Spleen (tissue), 11 donors: ENCODE data around the gene TXNRD2. TPM values are rescaled to one million over a fixed set of nuclear protein-coding genes. Genes with fewer than 3 reads are reported as not detected.
"Not testable (repeated sequence)": the region's sequence is repeated elsewhere in the genome, so short reads cannot be mapped to it uniquely, and the experiment has no call there.

Source experiments
- DNase-seq: peaks from one replicate; pipeline ENCODE4 v3.0.0-alpha.2; 2020
- H3K27ac ChIP-seq, 8 donors: fragments of 200-600 bp; sonication (generic) in 7 of 8; 1 replicate in 4 of 8; 2 replicates in 4 of 8; pipeline versions ENCODE4 v1.5.0 to v1.8.0; 2016 to 2021; ENCODE audit warnings: inconsistent platforms in 4 of 8, mild to moderate bottlenecking in 4 of 8, moderate library complexity in 1 of 8
- H3K27me3 ChIP-seq, 7 donors: fragments of 200-600 bp; sonication (generic) in 6 of 7; replicated peaks in 1 of 7; 1 replicate in 4 of 7; 2 replicates in 3 of 7; pipeline versions ENCODE4 v1.5.0 to v1.8.0; 2016 to 2021; ENCODE audit warnings: inconsistent platforms in 3 of 7, mild to moderate bottlenecking in 1 of 7
- H3K36me3 ChIP-seq, 6 donors: fragments of 200-600 bp; sonication (generic) in 5 of 6; 1 replicate in 4 of 6; 2 replicates in 2 of 6; pipeline versions ENCODE4 v1.5.0 to v1.8.0; 2016 to 2021; ENCODE audit warnings: inconsistent platforms in 2 of 6
- H3K4me1 ChIP-seq, 6 donors: fragments of 200-600 bp; sonication (generic) in 5 of 6; 1 replicate in 3 of 6; 2 replicates in 3 of 6; pipeline versions ENCODE4 v1.5.0 to v1.8.0; 2016 to 2021; ENCODE audit warnings: inconsistent platforms in 3 of 6
- H3K4me3 ChIP-seq, 8 donors: fragments of 200-600 bp; sonication (generic) in 7 of 8; 1 replicate in 4 of 8; 2 replicates in 4 of 8; pipeline versions ENCODE4 v1.5.0 to v1.8.0; 2016 to 2021; ENCODE audit warnings: inconsistent platforms in 4 of 8, mild to moderate bottlenecking in 4 of 8, moderate library complexity in 2 of 8
- H3K9me3 ChIP-seq, 8 donors: fragments of 200-600 bp; sonication (generic) in 7 of 8; 1 replicate in 4 of 8; 2 replicates in 4 of 8; pipeline versions ENCODE4 v1.5.0 to v1.8.0; 2016 to 2021; ENCODE audit warnings: inconsistent platforms in 4 of 8
- CTCF ChIP-seq, 11 experiments: fragments of 200-600 bp in 7 of 11; fragments of 450-650 bp in 4 of 11; sonication (generic) in 4 of 11; IDR thresholded peaks in 8 of 11; conservative IDR thresholded peaks in 3 of 11; 1 replicate in 7 of 11; 2 replicates in 4 of 11; pipeline versions ENCODE4 v1.4.0 to v1.8.0; 2016 to 2021; ENCODE audit warnings: antibody characterized with exemption in 11 of 11, inconsistent platforms in 4 of 11, mild to moderate bottlenecking in 1 of 11
- POLR2A ChIP-seq, 3 donors: fragments of 450-650 bp; IDR thresholded peaks; one replicate each; pipeline ENCODE4 v1.5.1; 2017; ENCODE audit warnings: antibody characterized with exemption in 3 of 3, mild to moderate bottlenecking in 1 of 3
- POLR2AphosphoS5 ChIP-seq, 3 donors: sonication (generic); formaldehyde crosslinking; IDR thresholded peaks; one replicate each; pipeline ENCODE4 v1.5.1; 2017; ENCODE audit warnings: antibody characterized with exemption in 3 of 3
- WGBS, 5 donors: extraction: QIAGEN DNeasy Blood & Tissue Kit in 3 of 5; methylation state at CpG; one replicate each; pipeline versions ENCODE4 v1.1.5 to v1.1.7; 2013 to 2018; 5-methylcytosine and 5-hydroxymethylcytosine counted together
- intact Hi-C: fragments of 100-400 bp; cut with DNase I; formaldehyde crosslinking; loops from one replicate; pipeline ENCODE4 v1.15.0; 2023; ENCODE audit warnings: low total_unique reads
- polyA plus RNA-seq, 3 donors: library from polyadenylated mRNA; stranded (reverse); fragments of 200-250 nt; gene quantifications; one replicate each; pipeline ENCODE4 v1.2.1, GENCODE V29; 2013
- total RNA-seq, 7 donors: library from RNA; depleted of rRNA in 3 of 7; stranded (reverse); fragments of >200 nt in 3 of 7; fragmentation: NEBNext Ultra II Directional in 4 of 7; extraction: Animal tissue kit (Norgen Biotek cat#: 25700) in 4 of 7; gene quantifications; one replicate each; pipeline versions ENCODE4 v1.1.0 to v1.2.1, GENCODE V29; 2016 to 2021
- donor health status: healthy with polysubstance abuse.
- donor health status: DM: no; HTN: no; CAD: no; lungs with moderate emphysema.
- donor health status: DM: no; HTN: no; CAD: no.
- donor health status: Bipolar disorder and iron deficiency.
- donor health status: healthy.
- donor health status: DM: no; HTN: no; CAD: no.
- donor health status: DM: yes; HTN: yes; CAD: no.

Gene TXNRD2
- total and polyA plus RNA-seq, 10 donors = 21.6 to 45.9 (median 35.5) TPM

GRCh38 chr22:19927696-19928095 lies 13.9 kb downstream of the TXNRD2 start:
- no peak overlapping the region for H3K4me3 ChIP-seq
- intact Hi-C loops = no loop called here
- DNase-seq = no peak
- 81 to 92% (median 88%) methylated on average over 7 of the region's 7 CpGs for WGBS, 5 donors
- H3K36me3 ChIP-seq = peaks cover 0 to 42% (median 0%) of the 10 kb centered on the region in 6 donors
- no peaks in the 10 kb centered on the region for H3K27me3 ChIP-seq
- peaks cover 0 to 8% (median 6%) of the 10 kb centered on the region in 6 donors for H3K4me1 ChIP-seq
- TF ChIP-seq POLR2A (IDR thresholded peaks at IDR 0.05) (no peak), POLR2AphosphoS5 (IDR thresholded peaks at IDR 0.05) (no peak)
- no peak overlapping the region for H3K27ac ChIP-seq
- H3K9me3 ChIP-seq = no peaks in the 10 kb centered on the region

- H3K4me3 ChIP-seq, H3K9me3 ChIP-seq, H3K27me3 ChIP-seq, H3K4me1 ChIP-seq, intact Hi-C loops, H3K27ac ChIP-seq: not testable (repeated sequence)
- peaks cover 0 to 53% (median 0%) of the 10 kb centered on the region in 6 donors for H3K36me3 ChIP-seq
- 81 to 96% (median 90%) methylated on average over 9 to 11 of the region's 11 CpGs for WGBS, 5 donors
- DNase-seq = peak; percentile 21
Measured at GRCh38 chr22:19926028-19926427, 15.6 kb downstream of the TXNRD2 start.

GRCh38 chr22:19923914-19924513 lies 17.6 kb downstream of the TXNRD2 start:
- DNase-seq = no peak
- intact Hi-C loops = no loop called here
- TF ChIP-seq POLR2A (IDR thresholded peaks at IDR 0.05) = no peak
- no peak for TF ChIP-seq CTCF (IDR thresholded peaks at IDR 0.05 in 8 of 11, conservative IDR thresholded peaks at IDR 0.05 in 3 of 11)
- TF ChIP-seq POLR2AphosphoS5 (IDR thresholded peaks at IDR 0.05) = no peak
- H3K36me3 ChIP-seq = peaks cover 0 to 52% (median 4%) of the 10 kb centered on the region in 6 donors
- no peaks in the 10 kb centered on the region for H3K9me3 ChIP-seq
- H3K4me1 ChIP-seq = no peaks in the 10 kb centered on the region
- 83 to 93% (median 89%) methylated on average over 12 of the region's 12 CpGs for WGBS, 5 donors
- no peak overlapping the region for H3K4me3 ChIP-seq
- H3K27me3 ChIP-seq = no peaks in the 10 kb centered on the region
- no peak overlapping the region for H3K27ac ChIP-seq

GRCh38 chr22:19921544-19922081 lies 20.0 kb downstream of the TXNRD2 start:
- 58 to 96% (median 85%) methylated on average over 3 of the region's 3 CpGs for WGBS, 5 donors
- H3K4me1 ChIP-seq = no peaks in the 10 kb centered on the region
- peaks cover 0 to 69% (median 26%) of the 10 kb centered on the region in 6 donors for H3K36me3 ChIP-seq
- TF ChIP-seq POLR2AphosphoS5 (IDR thresholded peaks at IDR 0.05) = no peak
- TF ChIP-seq POLR2A (IDR thresholded peaks at IDR 0.05) = no peak
- TF ChIP-seq CTCF (IDR thresholded peaks at IDR 0.05 in 8 of 11, conservative IDR thresholded peaks at IDR 0.05 in 3 of 11) = no peak
- no peak overlapping the region for H3K27ac ChIP-seq
- intact Hi-C loops = no loop called here
- DNase-seq = no peak
- H3K27me3 ChIP-seq = no peaks in the 10 kb centered on the region
- H3K9me3 ChIP-seq = no peaks in the 10 kb centered on the region
- H3K4me3 ChIP-seq = no peak overlapping the region

GRCh38 chr22:19919701-19920363 lies 21.8 kb downstream of the TXNRD2 start:
- DNase-seq = no peak
- 93 to 100% (median 96%) methylated on average over 8 to 13 of the region's 13 CpGs for WGBS, 5 donors
- intact Hi-C loops = no loop called here

More at GRCh38 chr22:19919701-19920363, 21.8 kb downstream of the TXNRD2 start:
- Histone ChIP-seq H3K4me3 (no peak overlapping the region), H3K27ac (no peak overlapping the region), H3K36me3 (peaks cover 2 to 87% (median 39%) of the 10 kb centered on the region in 6 donors), H3K27me3 (no peaks in the 10 kb centered on the region), H3K4me1 (no peaks in the 10 kb centered on the region), H3K9me3 (no peaks in the 10 kb centered on the region)
- TF ChIP-seq CTCF (IDR thresholded peaks at IDR 0.05 in 8 of 11, conservative IDR thresholded peaks at IDR 0.05 in 3 of 11) = no peak
